Measurements from ENCODE around the gene TMEM126A.

DNA sequence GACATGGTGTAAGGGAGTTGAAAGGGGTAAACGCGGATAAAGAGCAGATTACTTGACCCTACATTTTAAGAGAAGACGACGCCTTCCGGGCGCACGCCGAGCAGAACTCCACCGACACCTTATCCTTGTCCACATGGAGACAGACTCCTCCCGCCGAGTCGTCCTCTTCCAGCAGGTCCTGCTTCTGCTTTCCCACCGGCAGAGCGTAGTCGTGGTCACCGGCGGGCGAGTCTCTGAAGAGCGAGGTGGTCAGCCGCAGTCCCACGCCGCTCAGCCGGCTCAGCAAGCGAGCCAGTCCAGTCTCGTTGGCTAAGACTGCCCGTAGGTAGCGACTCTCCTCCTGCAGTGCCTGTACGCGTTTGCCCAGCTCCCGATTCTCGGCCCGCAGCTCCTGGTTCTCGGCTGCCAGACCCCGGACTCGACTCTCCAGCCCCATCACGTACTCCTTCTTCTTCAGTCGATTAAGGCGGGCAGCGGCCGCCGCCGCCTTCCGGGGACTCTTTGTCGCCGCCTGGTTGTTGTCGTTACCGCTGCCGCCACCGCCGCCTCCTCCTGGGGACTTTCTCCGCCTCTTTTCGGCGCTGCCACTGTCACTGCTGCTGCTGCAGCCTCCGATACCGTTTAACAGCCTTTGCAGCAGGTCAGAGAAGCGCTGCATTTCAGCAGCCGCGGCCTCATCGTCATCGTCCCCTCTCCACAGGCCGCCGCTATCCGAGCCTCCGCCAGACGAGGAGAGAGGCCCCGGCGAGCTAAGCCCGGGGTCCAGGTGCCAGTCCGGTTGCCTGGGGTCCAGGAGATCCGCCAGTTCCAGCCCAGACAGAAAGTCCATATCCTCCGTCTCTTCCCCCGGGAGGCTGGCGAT lies 16.2 kb downstream of the TMEM126A start:
- TF ChIP-seq, protein P1, sequence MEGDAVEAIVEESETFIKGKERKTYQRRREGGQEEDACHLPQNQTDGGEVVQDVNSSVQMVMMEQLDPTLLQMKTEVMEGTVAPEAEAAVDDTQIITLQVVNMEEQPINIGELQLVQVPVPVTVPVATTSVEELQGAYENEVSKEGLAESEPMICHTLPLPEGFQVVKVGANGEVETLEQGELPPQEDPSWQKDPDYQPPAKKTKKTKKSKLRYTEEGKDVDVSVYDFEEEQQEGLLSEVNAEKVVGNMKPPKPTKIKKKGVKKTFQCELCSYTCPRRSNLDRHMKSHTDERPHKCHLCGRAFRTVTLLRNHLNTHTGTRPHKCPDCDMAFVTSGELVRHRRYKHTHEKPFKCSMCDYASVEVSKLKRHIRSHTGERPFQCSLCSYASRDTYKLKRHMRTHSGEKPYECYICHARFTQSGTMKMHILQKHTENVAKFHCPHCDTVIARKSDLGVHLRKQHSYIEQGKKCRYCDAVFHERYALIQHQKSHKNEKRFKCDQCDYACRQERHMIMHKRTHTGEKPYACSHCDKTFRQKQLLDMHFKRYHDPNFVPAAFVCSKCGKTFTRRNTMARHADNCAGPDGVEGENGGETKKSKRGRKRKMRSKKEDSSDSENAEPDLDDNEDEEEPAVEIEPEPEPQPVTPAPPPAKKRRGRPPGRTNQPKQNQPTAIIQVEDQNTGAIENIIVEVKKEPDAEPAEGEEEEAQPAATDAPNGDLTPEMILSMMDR (IDR thresholded peaks at IDR 0.05) = peak; percentile 46 to 82 (median 61)
- TF ChIP-seq POLR2A (IDR thresholded peaks at IDR 0.05) (no peak), EP300 (IDR thresholded peaks at IDR 0.05; ENCODE audit: low read depth) (no peak), POLR2AphosphoS5 (IDR thresholded peaks at IDR 0.05) (peak in 2 of 3 donors; percentile 43 to 74)
